BLaER1 (cell line): ENCODE measurements around the gene NPPB.
"Not testable (repeated sequence)": the region's sequence is repeated elsewhere in the genome, so short reads cannot be mapped to it uniquely, and the experiment has no call there.

Source experiments
- H3K27ac ChIP-seq: shearing (Covaris generic); formaldehyde crosslinking; 2 replicates; pipeline ENCODE4 v1.8.1; 2022
- H3K27me3 ChIP-seq: shearing (Covaris generic); formaldehyde crosslinking; 2 replicates; pipeline ENCODE4 v1.8.1; 2022
- H3K36me3 ChIP-seq: shearing (Covaris generic); formaldehyde crosslinking; 2 replicates; pipeline ENCODE4 v1.8.1; 2022
- H3K4me1 ChIP-seq: shearing (Covaris generic); formaldehyde crosslinking; 2 replicates; pipeline ENCODE4 v1.8.1; 2022
- H3K4me2 ChIP-seq: shearing (Covaris generic); formaldehyde crosslinking; 2 replicates; pipeline ENCODE4 v1.8.1; 2022
- H3K4me3 ChIP-seq: shearing (Covaris generic); formaldehyde crosslinking; 2 replicates; pipeline ENCODE4 v1.8.1; 2022
- H3K9ac ChIP-seq: shearing (Covaris generic); formaldehyde crosslinking; 2 replicates; pipeline ENCODE4 v1.8.1; 2022
- H3K9me3 ChIP-seq: shearing (Covaris generic); formaldehyde crosslinking; 2 replicates; pipeline ENCODE4 v1.8.1; 2022
- H4K20me1 ChIP-seq: shearing (Covaris generic); formaldehyde crosslinking; 2 replicates; pipeline ENCODE4 v1.8.1; 2022
- Cebpa-rat ChIP-seq: shearing (Covaris generic); IDR thresholded peaks from 2 replicates; pipeline ENCODE4 v1.8.1; 2022

The NPPB gene

DNA sequence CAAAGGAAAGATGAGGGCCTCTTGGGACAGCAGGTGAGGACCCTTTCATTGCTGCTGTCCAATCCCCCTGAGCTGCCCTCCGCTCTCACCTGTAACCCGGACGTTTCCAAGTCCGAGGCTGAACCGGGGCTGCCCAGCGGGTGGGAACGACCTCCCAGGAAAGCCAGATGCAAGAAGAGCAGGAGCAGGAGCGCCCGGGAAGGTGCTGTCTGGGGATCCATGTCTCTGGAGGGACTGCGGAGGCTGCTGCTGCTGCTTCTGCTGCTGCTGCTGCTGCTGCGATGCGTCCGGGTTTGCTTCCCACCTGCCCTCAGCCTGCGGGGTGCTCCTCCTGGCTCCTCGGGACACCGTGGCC, at the start of gene NPPB:
NPPB (minus strand) TSS at position 333 of the 355 bp plus-strand sequence; CDS start at position 221, 112 bp downstream.
- peaks cover 27% of the 10 kb centered on the region; the same call in 1 of the 2 replicates for H4K20me1 ChIP-seq
- no peak within 1 kb of the TSS for H3K9ac ChIP-seq
- no peaks in the 10 kb centered on the region for H3K36me3 ChIP-seq
- no peak for TF ChIP-seq Cebpa-rat
- H3K9me3 ChIP-seq, result no peaks in the 10 kb centered on the region
- H3K27ac ChIP-seq, result no peak within 1 kb of the TSS
- peaks cover 28% of the 10 kb centered on the region for H3K4me1 ChIP-seq
- H3K4me2 ChIP-seq, result peak within 1 kb of the TSS; percentile 69
- H3K4me3 ChIP-seq, result no peak within 1 kb of the TSS
- H3K27me3 ChIP-seq, result peaks cover 18% of the 10 kb centered on the region

DNA sequence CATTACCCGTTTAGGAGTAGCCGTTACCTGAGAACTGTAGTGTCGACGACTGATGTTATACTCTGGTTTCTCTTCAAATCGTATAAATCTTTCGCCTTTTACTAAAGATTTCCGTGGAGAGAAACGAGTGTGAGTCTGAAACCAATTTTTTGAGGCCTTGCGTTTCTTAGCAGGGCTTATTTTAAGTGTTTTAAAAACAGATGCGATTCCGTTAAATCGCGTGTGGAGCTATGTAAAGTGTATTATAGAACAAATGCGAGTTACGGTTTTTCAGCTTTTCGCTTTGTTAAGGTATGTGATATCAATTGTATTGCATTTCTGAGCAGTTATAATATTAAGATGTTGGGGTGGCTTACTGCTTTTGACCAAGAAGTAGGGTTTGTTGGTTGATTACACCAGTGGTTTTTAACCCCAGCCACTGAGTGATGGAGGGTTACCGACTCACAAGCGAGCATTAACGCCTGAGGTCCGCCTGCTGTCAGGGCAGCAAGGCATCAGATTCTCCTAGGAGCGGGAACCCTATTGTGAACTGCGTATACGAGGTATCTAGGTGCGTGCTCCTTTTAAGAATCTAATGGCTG, 49.4 kb upstream of the NPPB start:
- no peak for TF ChIP-seq Cebpa-rat
- Histone ChIP-seq H3K4me3 (peak overlapping the region; percentile 69), H3K36me3 (no peaks in the 10 kb centered on the region), H3K27ac (peak overlapping the region; percentile 99), H3K9ac (peak overlapping the region; percentile 98), H3K27me3 (no peaks in the 10 kb centered on the region), H4K20me1 (no peaks in the 10 kb centered on the region), H3K4me1 (peaks cover 33% of the 10 kb centered on the region), H3K9me3 (no peaks in the 10 kb centered on the region), H3K4me2 (peak overlapping the region; percentile 88)

DNA sequence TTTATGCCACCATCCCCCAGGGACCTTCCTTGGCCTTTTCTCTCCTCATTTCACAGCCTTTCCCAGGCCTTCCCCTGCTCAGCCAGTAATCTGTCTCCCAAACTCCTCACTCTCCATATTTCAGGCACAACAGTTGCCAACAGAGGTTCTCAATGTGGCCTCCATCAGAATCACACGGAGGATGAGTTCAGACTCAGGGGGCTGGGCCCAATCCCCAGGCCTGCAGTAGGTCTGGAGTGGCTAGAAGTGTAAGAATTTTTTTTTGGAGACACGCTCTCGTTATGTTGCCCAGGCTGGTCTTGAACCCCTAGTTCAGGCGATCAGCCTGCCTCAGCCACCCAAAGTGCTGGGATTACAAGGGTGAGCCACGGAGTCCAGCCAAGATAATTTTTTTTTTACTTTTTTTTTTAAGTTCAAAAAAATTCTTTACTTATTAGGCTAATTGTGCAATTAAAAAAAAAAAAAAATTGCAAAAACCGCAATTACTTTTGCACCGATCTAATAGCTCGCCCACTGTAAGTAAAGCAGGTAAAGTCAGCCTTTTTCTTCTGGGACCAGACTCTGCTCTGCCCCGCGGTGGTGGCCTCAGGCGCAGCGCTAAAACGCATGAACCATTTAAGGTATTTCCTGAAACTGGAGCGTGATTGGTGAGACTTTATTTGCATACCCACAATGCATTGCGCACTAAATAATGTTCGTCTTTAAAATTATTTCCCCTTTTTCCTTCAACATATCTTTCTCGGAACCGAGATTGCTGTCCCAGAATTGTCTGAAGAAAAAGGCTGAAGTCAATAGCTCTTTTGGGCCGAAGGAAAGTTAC, 48.7 kb upstream of the NPPB start:
- Histone ChIP-seq H4K20me1 (no peaks in the 10 kb centered on the region), H3K9ac (peak overlapping the region; percentile 98), H3K4me3 (peak overlapping the region; percentile 69; the same call in 1 of the 2 replicates), H3K27ac (peak overlapping the region; percentile 99), H3K9me3 (no peaks in the 10 kb centered on the region), H3K27me3 (no peaks in the 10 kb centered on the region), H3K4me2 (peak overlapping the region; percentile 88), H3K36me3 (no peaks in the 10 kb centered on the region), H3K4me1 (peaks cover 33% of the 10 kb centered on the region)
- no peak for TF ChIP-seq Cebpa-rat

DNA sequence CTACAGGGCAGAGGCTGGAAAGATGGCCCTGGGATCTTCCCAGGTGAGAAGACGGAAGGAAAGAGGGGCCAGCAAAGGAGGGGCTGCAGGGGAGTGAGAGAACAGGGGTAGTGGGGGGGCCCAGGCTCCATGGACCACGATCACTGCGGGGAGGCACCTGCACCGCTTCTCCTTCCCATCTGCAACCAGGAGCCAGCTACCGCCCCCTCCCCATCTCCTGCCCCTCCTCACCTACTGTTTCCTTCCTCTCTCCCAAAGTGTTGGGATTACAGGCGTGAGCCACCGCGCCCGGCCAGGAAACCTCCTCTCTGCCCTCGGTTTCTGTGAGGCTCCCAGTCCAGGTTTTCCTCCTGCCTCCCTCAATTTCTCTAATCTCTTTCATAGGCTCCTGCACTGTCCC, 48.1 kb upstream of the NPPB start:
- no peak for TF ChIP-seq Cebpa-rat
- Histone ChIP-seq H3K27ac (0 out of 2 replicates have a peak overlapping the region, but pooled peaks have one; percentile 27), H4K20me1 (no peaks in the 10 kb centered on the region)

DNA sequence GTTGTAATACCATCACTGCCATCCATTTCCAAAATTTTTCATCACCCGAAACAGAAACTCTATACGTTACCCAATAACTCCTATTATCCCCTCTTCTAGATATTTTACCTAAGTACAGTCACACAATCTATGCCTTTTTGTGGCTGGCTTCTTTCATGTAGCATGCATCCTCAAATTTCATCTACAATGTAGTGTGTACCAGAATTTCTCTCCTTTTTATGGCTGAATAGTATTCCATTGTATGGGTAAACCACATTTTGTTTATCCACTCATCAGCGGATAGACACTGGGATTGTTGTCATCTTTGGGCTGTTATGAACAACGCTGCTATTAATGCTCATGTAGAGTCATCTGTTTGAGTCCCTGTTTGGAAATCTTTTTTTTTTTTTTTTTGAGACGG, 46.2 kb upstream of the NPPB start:
- no peak for TF ChIP-seq Cebpa-rat
- H3K9ac ChIP-seq, result no peak overlapping the region
- H3K4me2 ChIP-seq, result peak overlapping the region; percentile 88
- no peaks in the 10 kb centered on the region for H3K36me3 ChIP-seq
- no peaks in the 10 kb centered on the region for H3K9me3 ChIP-seq
- no peaks in the 10 kb centered on the region for H4K20me1 ChIP-seq
- H3K27me3 ChIP-seq, result no peaks in the 10 kb centered on the region
- H3K4me3 ChIP-seq, result no peak overlapping the region
- no peak overlapping the region for H3K27ac ChIP-seq
- peaks cover 33% of the 10 kb centered on the region for H3K4me1 ChIP-seq

More for the DNA sequence above, 48.1 kb upstream of the NPPB start:
- Histone ChIP-seq H3K4me3 (no peak overlapping the region), H3K27me3 (no peaks in the 10 kb centered on the region), H3K36me3 (no peaks in the 10 kb centered on the region), H3K9me3 (no peaks in the 10 kb centered on the region), H3K9ac (peak overlapping the region; percentile 45; the same call in 1 of the 2 replicates), H3K4me2 (peak overlapping the region; percentile 88), H3K4me1 (peaks cover 33% of the 10 kb centered on the region)

DNA sequence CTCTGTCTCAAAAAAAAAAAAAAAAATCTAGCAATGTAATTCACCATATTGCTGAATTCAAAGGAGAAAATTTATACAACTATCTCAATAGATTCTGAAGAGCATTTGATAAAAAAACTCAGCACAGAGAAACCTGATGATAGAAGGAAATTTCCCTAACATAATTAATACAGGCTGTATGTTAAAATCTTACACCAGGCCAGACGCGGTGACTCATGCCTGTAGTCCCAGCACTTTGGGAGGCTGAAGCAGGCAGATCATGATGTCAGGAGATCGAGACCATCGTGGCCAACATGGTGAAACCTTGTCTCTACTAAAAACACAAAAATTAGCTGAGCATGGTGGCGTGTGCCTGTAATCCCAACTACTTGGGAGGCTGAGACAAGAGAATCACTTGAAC, 45.4 kb upstream of the NPPB start:
- H3K36me3 ChIP-seq, H4K20me1 ChIP-seq, H3K9me3 ChIP-seq, H3K9ac ChIP-seq, H3K27ac ChIP-seq, H3K4me3 ChIP-seq, H3K4me2 ChIP-seq, H3K27me3 ChIP-seq: not testable (repeated sequence)
- H3K4me1 ChIP-seq, result peaks cover 33% of the 10 kb centered on the region

DNA sequence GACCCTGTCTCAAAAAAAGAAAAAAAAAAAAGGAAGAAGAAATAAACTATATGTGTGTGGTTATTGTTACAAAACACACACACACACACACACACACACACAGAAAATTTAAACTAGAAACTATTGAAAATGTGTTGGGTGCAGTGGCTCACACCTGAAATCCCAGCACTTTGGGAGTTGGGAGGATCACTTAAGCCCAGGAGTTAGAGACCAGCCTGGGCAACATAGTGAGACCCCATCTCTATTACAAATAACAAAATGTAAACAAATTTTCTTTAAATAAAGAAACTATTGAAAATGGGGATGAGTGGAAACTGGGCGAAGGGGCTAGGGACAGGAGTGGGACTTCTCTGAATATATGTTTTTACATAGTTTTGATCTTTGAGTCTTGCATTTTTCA, 44.5 kb upstream of the NPPB start:
- Histone ChIP-seq H3K9ac (no peak overlapping the region), H3K27ac (no peak overlapping the region), H3K27me3 (peaks cover 16% of the 10 kb centered on the region), H3K9me3 (no peaks in the 10 kb centered on the region), H3K4me1 (peaks cover 33% of the 10 kb centered on the region), H3K36me3 (no peaks in the 10 kb centered on the region), H3K4me2 (no peak overlapping the region), H4K20me1 (peaks cover 4% of the 10 kb centered on the region; the same call in 1 of the 2 replicates), H3K4me3 (no peak overlapping the region)
- no peak for TF ChIP-seq Cebpa-rat

DNA sequence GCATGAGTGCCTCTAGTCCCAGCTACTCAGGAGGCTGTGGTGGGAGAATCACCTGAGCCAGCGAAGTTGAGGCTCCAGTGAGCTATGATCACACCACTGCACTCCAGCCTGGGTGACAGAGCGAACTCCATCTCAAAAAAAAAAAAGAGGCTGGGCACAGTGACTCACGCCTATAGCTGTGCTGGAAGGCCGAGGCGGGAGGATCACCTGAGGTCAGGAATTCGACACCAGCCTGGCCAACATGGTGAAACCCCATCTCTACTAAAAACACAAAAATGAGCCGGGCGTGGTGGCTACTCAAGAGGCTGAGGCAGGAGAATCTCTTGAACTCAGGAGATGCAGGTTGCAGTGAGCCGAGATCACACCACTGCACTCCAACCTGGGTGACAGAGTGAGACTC, 42.7 kb upstream of the NPPB start:
- H3K27ac ChIP-seq, H3K4me3 ChIP-seq, H3K4me2 ChIP-seq, H3K9ac ChIP-seq, H4K20me1 ChIP-seq, H3K9me3 ChIP-seq, H3K36me3 ChIP-seq: not testable (repeated sequence)
- H3K27me3 ChIP-seq, result peaks cover 21% of the 10 kb centered on the region
- peaks cover 21% of the 10 kb centered on the region for H3K4me1 ChIP-seq

DNA sequence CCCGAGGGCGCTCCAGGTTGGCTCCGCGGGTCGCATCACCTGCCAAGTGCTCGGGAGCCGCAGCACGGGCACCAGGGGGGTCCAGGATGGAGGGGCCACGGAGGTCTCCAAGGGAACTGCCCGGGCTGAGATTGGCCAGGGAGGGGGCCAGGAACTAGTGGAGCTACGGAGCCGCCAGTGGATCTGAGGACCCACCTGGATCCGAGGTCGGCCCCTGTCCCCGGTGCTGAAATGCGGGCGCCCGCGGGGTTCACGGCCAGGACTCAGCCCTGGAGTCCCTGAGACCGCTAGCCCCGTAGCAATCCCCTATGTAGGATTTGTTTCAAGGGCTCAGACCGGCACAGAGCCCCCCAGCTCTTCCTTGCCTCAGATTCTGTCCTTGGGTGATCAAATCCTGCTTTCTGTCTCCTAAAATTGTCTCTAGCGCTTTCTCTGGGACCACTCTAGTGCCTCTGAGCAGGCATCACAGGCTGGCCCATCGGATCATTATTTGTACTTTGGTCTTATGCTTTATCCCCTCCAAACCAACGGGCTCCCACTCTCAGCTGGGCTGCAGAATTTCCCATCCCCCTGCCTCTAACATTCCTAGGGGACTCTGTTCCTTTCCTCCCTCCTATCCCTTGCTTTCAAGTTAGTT, 40.2 kb upstream of the NPPB start:
- Histone ChIP-seq H3K27me3 (peaks cover 21% of the 10 kb centered on the region), H3K4me2 (no peak overlapping the region)

More for the DNA sequence above, 40.2 kb upstream of the NPPB start:
- TF ChIP-seq Cebpa-rat, result no peak
- Histone ChIP-seq H4K20me1 (peaks cover 4% of the 10 kb centered on the region; the same call in 1 of the 2 replicates), H3K4me1 (no peaks in the 10 kb centered on the region), H3K27ac (no peak overlapping the region), H3K4me3 (no peak overlapping the region), H3K36me3 (no peaks in the 10 kb centered on the region), H3K9ac (no peak overlapping the region), H3K9me3 (no peaks in the 10 kb centered on the region)
